ENCODE results near the gene FAM81B.

GRCh38 chr5:95398989-95399388 is 7.8 kb downstream of the FAM81B start:
- TF ChIP-seq CTCF (IDR thresholded peaks at IDR 0.05) (no peak), POLR2AphosphoS5 (IDR thresholded peaks at IDR 0.05) (no peak), POLR2A (IDR thresholded peaks at IDR 0.05) (no peak)
